Stimulated activated CD4-positive, alpha-beta T cell treated with anti-CD3 and anti-CD28 coated beads, TNF-alpha, amount 100 ng/mL, for 1 hour (primary cell): ENCODE data around the gene ARHGEF19.
A peak's percentile ranks its signal among the peaks of the same experiment; 100 is the strongest.

Experiments used
- DNase-seq, 3 donors: peaks; one replicate each; pipeline ENCODE4 v3.0.0-alpha.2; 2020; ENCODE audit warnings: low read depth in 3 of 3, low spot score in 1 of 3

ARHGEF19 gene

DNA sequence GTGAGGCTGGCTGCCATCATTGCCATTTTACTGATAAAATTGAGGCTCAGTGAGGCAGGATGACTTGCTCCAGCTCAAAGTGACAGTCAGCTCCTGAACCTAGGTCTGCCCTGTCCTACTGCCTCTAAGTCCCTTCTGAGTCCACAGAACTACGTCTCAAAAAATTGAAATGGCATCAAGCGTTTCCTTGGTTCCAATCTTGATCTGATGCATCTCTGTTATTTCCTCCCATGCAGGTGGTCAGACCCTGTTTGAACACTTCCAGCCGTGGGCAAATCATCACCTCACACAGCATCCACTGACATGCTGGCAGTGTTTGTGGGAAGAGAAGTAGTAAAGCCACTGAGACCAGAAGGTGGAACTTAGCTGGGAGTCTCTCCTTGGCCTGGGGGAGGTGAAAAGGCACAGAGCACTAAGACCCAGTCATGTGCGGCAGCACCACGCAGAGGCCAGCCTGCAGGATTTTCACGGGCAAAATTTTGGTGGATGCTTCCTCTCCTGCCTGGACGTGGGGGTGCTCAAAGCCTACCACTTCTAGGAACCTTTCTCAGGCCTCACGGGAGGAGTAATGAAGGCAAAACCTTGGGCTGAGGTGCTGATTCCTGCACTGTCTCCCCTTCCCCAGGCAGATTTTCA, 32.3 kb upstream of the ARHGEF19 start:
- DNase-seq, result no peak

DNA sequence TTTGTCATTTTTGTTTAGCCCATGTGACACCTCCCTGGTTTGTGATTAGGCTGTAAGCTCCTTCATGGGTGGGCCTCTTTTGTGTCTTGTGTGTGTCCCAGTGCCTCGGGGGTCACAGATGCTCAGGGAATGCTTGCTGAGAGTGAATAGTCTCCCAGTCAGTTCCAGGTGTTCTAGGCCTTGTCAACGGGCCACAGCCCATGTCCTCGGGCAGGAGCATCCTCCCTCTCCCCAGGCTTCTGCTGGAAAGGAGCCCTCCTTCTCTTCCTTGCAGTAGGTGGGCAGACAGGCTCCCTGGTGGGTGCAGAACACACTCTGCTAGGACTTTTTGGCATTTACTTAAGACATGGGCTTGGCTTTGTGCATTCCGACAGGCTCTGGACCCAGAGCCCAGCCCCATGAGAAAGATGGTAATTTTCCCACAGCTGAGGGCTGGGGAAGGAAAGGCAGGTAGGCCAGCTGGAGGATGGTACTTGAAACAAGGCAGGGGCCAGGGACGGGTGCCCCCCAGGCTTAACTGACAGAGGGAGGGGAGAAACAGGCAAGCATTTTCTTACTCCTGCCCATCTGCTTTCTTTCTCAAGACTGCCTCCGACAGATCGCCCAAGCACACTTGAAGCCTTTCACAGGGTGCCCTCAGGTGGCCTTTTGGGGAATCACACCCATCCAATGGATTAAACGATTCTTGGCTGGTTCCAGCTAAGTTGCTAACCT, 31.6 kb upstream of the ARHGEF19 start:
- DNase-seq, result peak; percentile 38 to 63 (median 42)

DNA sequence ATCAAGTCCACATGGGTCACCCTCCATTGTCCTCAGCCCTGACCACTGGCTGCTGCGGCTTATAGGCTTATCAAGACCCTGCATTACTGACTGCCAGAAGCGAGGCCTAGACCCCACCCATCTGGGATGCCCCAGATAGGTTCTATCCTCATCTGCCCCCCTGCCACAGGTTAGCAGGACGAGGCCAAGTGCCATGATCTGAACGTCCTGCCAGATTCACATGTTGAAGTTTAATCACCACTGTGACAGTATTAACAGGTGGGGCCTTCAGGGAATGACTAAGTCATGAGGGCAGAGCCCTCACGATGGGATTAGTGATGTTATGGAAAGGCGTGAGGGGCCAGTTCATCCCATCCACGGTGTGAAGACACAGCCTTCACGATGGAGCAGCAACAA, 30.8 kb upstream of the ARHGEF19 start:
- DNase-seq, result no peak

DNA sequence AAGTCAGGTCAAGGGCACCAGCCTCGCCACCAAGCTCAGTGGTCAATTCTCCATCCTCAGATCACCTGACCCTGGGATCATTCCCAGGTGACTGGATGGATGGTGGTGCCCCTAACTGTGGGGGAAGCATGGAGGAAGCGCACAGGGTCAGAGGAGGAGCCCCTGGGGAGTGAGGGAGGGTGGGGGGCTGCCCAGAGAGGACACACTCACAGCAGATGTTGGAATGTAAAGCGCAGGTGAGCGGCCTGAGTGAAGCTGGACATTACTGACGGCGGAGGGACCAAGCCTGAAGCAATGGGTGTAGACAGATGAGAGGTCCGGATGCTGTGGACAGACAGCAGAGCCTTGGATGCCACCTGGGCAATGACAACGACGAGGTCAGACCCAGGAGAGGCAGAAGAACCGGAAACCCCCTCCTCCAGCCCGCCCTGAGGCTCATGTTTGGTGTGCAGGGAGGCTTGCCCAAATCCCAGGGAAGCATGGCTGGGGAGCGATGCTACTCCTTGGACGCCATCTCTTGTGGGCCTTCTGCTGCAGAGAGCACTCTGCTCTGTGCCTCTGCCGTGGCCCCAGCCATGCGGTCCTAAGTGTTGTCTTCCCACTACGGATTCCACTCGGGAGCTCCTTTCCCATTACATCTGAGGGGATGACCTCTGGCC, 30.2 kb upstream of the ARHGEF19 start:
- no peak for DNase-seq

GRCh38 chr1:16241221-16241708, 28.8 kb upstream of the ARHGEF19 start:
- DNase-seq, result no peak

DNA sequence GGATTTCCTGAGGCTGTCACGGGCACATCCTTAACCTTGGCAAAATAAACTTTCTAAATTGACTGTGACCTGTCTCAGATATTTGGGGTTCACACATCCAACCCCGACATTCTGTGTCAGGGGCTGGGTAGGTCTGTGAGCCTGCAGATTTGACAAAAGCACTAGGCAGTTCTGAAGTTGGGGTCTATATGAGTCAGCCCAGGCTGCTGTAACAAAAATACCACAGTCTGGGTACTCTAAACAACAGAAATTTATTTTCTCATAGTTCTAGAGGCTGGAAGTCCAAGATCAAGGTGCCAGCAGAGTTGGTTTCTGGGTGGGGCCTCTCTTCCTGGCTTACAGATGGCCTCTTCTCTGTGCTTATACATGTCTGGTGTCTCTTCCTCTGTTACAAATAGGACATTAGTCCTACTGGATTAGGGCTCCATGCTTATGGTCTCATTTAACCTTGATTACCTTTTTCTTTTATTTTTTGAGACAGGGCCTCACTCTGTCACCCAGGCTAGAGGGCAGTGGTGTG, 27.6 kb upstream of the ARHGEF19 start:
- DNase-seq, result no peak

GRCh38 chr1:16237343-16237830, 24.9 kb upstream of the ARHGEF19 start:
- no peak for DNase-seq

DNA sequence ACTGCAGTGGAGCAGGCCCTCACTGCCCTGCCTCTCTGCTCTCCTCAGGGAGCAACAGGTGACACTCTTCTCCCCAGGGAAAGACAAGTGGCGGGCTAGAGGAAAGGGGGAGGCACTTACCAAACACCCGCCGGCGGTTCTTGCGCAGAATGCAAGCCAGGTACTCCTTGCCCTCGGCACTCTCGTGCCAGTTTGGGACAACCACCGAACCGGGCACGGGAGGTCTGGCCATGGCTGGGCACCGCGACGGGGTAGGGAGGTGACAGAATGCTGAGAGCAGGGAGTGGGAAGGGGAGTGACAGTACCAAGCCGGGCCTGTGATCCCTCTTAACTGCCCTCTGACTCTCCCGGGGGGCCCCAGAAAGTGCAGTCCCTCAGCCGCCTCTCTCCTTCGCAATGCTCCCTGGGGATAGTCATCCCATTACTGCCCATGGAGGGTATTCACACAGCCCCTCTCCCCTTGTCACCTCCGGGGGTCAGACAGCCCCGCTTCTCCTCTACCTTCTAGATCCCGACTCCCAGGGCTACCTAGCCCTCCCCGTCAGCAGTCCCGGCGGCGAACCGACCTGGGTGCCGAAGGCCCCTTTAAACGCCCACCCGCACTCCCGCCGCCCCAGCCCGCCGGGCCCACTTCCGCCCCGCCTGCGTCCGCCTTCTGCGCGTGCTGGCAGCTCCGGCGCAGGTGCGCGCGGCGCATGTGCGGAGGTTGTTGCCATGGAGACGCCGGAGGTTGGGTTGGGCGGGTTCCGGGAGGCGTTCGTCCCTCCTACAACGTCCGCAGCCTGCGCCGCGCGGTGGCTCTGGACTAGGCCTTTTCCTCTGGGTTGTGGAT, 24.3 kb upstream of the ARHGEF19 start, which contains the start of gene CPLANE2:
Gene CPLANE2 (minus strand): TSS at position 673 of the 832 bp plus-strand sequence. CDS start 441 bp downstream, at position 232.
- peak; percentile 92 to 93 (median 93) for DNase-seq

DNA sequence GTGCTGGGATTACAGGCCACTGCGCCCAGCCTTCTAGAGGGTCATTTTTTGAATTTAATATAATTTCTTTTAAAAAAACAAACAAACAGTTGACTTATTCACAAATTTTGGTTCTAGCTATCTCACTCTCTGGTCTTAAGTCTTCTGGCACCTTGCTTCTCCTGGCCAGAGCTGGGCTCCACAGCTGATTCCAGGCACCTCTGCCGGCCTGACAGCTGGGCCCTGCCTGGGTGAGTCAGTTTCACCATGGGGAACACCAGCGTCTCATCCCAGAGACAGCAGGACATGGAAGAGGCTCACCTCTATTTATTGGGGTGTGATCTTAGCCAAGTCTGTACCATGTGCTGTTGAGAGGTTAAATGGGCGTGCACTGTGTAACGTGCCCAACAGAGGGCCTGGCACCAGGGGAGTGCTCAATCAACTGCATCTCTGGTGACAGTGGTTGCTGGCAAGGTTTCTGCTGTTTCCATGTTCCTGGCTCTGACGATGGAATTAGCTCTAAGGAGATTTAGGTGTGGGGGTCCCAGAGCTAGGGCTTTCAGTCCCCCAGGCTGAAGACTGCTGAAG, 23.6 kb upstream of the ARHGEF19 start:
- peak in 2 of 3 donors; percentile 13 to 27 for DNase-seq

- DNase-seq, result no peak
Observed at GRCh38 chr1:16235347-16235746, 22.9 kb upstream of the ARHGEF19 start.

GRCh38 chr1:16233431-16233830, 21.0 kb upstream of the ARHGEF19 start:
- no peak for DNase-seq

- DNase-seq, result no peak
Observed at GRCh38 chr1:16232316-16232710, 19.9 kb upstream of the ARHGEF19 start.

DNA sequence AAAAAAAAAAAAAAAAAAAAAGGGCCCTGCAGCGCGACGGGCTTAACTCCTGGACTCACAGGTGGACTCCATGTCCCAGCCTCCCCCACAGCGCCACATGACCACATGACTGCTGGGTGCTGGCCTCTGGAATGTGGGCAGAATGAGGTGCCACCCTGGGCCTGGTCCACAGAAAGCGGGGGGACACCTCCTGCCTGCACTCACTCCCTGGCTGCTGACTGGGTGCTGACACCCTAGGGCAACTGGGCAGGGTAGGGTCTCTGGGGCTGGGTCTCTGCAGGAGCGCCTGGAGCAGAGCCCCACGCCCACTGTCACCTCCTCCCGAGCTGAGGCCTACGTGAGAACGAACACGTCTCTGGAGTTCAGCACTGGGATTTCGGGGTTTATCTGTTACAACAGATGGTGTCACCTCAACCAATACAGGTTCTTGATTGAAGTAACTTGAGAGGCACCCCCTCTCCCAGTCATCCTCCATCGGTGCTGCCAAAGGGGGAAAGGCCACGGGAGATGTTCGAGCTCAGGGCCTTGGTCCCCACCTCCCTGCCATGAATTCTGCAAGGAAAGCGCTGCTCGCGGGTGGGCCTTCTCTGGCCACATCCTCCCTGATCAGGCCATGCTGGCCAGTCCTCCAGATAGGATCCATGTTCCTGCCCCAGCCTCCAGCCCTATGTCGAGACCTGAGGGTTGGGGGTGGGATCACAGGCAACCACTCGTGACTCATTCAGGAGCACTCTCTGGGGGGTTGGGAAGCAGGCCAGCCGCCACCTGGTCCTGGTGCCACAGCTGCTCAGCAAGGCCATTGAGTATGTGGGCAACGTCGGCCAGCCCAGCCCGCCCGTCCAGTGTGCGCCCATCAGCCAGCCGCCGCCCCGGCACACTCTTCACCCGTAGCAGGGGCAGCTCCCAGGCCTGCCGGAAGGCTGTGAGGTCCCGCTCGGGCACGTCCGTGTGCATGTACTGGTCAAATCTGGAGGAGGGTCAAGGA, 19.2 kb upstream of the ARHGEF19 start:
- no peak for DNase-seq

DNA sequence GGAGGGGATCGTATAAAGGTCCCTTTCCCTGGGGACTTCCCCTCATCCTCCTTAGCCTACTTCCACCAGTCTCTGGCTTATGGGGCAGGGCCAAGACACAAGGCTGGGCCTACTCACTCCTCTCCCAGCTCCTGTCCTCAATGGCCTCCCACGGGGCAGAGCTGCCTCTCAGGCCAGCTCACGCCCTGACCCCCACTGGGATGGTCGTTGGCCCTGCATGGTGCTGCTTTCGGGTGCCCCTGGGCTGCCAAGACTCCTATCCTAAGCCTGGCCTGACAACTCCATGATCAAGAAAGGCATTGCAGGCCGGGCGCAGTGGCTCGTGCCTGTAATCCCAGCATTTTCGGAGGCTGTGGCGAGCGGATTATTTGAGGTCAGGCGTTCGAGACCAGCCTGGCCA, 18.3 kb upstream of the ARHGEF19 start:
- no peak for DNase-seq

GRCh38 chr1:16229976-16230740, 17.7 kb upstream of the ARHGEF19 start:
- no peak for DNase-seq

DNA sequence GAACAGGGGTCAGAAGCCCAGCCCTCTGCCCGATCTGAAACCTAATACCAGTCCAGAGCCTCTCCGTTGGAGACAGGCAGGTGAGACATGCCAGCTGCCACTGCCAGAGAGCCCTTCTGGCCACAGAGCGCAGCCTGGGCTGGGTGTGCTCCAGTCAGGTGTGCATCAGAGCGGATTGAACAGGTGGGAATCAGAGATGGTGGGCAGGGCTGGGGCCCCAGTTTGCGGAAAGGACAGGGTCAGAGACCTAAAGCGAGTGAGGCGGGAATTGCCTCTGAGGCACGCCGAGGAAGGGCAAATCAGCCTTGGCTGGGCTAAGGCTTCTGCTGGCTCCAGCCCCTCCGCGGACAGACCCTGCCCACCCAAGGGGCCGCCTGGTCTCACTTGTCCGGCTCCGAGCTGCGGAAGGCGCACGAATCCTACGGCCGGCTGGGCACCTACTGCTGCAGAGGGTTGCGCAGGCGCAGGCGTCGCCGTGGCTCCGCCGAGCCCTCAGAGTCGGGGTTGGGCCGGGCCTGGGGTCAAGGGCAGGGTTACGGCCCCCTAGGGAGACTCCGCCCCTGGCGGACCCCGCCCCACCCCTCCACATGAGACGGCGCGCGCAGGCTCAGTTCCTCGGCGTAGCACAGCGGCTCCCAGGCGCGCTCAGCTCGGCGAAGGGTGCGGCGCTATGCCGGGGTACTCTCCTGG, 14.2 kb upstream of the ARHGEF19 start:
- DNase-seq, result no peak

- DNase-seq, result no peak
Observed at GRCh38 chr1:16226129-16226489, 13.7 kb upstream of the ARHGEF19 start.

DNA sequence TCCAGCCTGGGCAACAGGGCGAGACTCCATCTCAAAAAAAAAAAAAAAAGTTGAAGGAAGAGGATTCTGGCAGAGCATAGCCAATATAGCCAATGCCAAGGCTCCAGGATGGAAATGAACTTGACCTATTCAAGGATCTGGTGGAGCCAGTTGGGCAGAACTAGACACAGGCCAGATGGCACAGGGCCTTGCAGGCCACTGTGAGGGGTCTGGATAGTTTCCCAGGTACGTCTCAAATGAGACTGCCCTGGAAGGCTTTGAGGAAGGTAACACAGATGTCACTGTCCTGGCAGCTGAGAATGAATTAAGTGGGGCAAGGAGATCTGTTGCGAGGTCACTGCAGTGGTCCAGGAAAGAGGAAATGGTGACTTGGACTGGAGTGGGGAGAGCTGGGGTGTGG, 12.0 kb upstream of the ARHGEF19 start:
- no peak for DNase-seq
